HCT116 (cell line): ENCODE results near the gene ZNF611. TPM values are rescaled to one million over a fixed set of nuclear protein-coding genes. Genes with fewer than 3 reads are reported as not detected.

Source experiments
- ATAC-seq: fragments of 200-7000 bp; cut with Tn5 transposase; 2 replicates; pipeline ENCODE4 v1.9.1; 2020; ENCODE audit warnings: mild to moderate bottlenecking, moderate library complexity
- BruUV-seq: library from RNA; stranded (reverse); fragments of 400-500 nt; replicated peaks from 2 replicates; lab custom pipeline; 2021; lab: Mats Ljungman, UMichigan
- CTCF ChIA-PET: fragments of 300-600 bp; sonication (Branson Sonifier 250); formaldehyde crosslinking; loops from one replicate; lab custom pipeline; 2021; ENCODE audit warnings: antibody characterized with exemption; lab: Charles Lee
- POLR2A ChIA-PET: fragments of 300-600, 350-600 bp; sonication (Branson Sonifier 250); formaldehyde crosslinking; loops from one replicate; lab custom pipeline; 2021; ENCODE audit warnings: antibody characterized with exemption; lab: Charles Lee
- RAD21 ChIA-PET, 2 experiments: fragments of 300-600 bp; sonication (Branson Sonifier 250); formaldehyde crosslinking; loops; one replicate each; lab custom pipeline; 2023; ENCODE audit warnings: low total read pairs in 2 of 2; ENCODE audit not compliant: uncharacterized antibody in 2 of 2, unreplicated experiment in 2 of 2, low non-redundant PET in 1 of 2; lab: Charles Lee
- DNase-seq: peaks from one replicate; pipeline ENCODE4 v3.0.0-alpha.2; 2010; ENCODE audit warnings: low read depth, low spot score
- H2AFZ ChIP-seq: fragments of 200-600 bp; shearing (Covaris generic), sonication (generic); 2 replicates; pipeline ENCODE4 v1.6.1; 2017; ENCODE audit warnings: low read depth, mixed run types, mixed read lengths, antibody characterized with exemption, low read length; ENCODE audit not compliant: poor library complexity, severe bottlenecking
- H3K27ac ChIP-seq: 2 replicates; pipeline ENCODE4 v1.5.1; 2012; ENCODE audit warnings: low read depth, low read length
- H3K27me3 ChIP-seq: fragments of 200-600 bp; sonication (generic); 2 replicates; pipeline ENCODE4 v1.6.1; 2016; ENCODE audit warnings: mixed run types, low read length, mixed read lengths; ENCODE audit not compliant: insufficient read depth
- H3K36me3 ChIP-seq, 2 experiments: fragments of 200-500 bp in 1 of 2; fragments of 200-600 bp in 1 of 2; sonication (Bioruptor generic) in 1 of 2; sonication (generic) in 1 of 2; 2 replicates each; pipeline versions ENCODE4 v1.5.1 to v1.6.1; 2014 to 2016; ENCODE audit warnings: low read length in 2 of 2, inconsistent platforms in 1 of 2, mixed read lengths in 1 of 2, mixed run types in 1 of 2; ENCODE audit not compliant: insufficient read depth in 2 of 2, control insufficient read depth in 1 of 2
- H3K4me1 ChIP-seq, 2 experiments: fragments of 200-600 bp in 1 of 2; sonication (generic) in 1 of 2; 2 replicates each; pipeline versions ENCODE4 v1.5.1 to v1.6.1; 2012 to 2017; ENCODE audit warnings: low read length in 2 of 2, inconsistent platforms in 1 of 2, mild to moderate bottlenecking in 1 of 2, mixed read lengths in 1 of 2, mixed run types in 1 of 2, moderate library complexity in 1 of 2; ENCODE audit not compliant: insufficient read depth in 2 of 2, control insufficient read depth in 1 of 2
- H3K4me2 ChIP-seq: fragments of 200-600 bp; sonication (generic); 2 replicates; pipeline ENCODE4 v1.6.1; 2017; ENCODE audit warnings: mixed run types, low read length, mixed read lengths
- H3K4me3 ChIP-seq, 2 experiments: fragments of 200-600 bp in 1 of 2; sonication (generic) in 1 of 2; replicated peaks in 1 of 2; 2 replicates each; pipeline ENCODE4 v1.5.1; 2011 to 2016; ENCODE audit warnings: low read length in 2 of 2, control low read depth in 1 of 2, low read depth in 1 of 2, mild to moderate bottlenecking in 1 of 2, mixed read lengths in 1 of 2, mixed run types in 1 of 2
- H3K79me2 ChIP-seq: fragments of 200-600 bp; sonication (generic); 2 replicates; pipeline ENCODE4 v1.6.1; 2017; ENCODE audit warnings: mild to moderate bottlenecking, mixed run types, low read length, moderate library complexity, mixed read lengths; ENCODE audit not compliant: insufficient read depth
- H3K9ac ChIP-seq: fragments of 200-600 bp; sonication (generic); 2 replicates; pipeline ENCODE4 v1.6.1; 2016; ENCODE audit warnings: low read length, mixed read lengths
- H3K9me2 ChIP-seq: fragments of 200-600 bp; sonication (generic), shearing (Covaris generic); 2 replicates; pipeline ENCODE4 v1.6.1; 2017; ENCODE audit warnings: mixed run types, mild to moderate bottlenecking, moderate library complexity; ENCODE audit not compliant: insufficient read depth
- H3K9me3 ChIP-seq, 2 experiments: fragments of 200-500 bp in 1 of 2; fragments of 200-600 bp in 1 of 2; sonication (Bioruptor generic) in 1 of 2; sonication (generic) in 1 of 2; 2 replicates each; pipeline ENCODE4 v1.6.1; 2014 to 2017; ENCODE audit warnings: low read length in 2 of 2, mixed read lengths in 2 of 2, inconsistent platforms in 1 of 2, low read depth in 1 of 2, mild to moderate bottlenecking in 1 of 2, mixed run types in 1 of 2, moderate library complexity in 1 of 2; ENCODE audit not compliant: control insufficient read depth in 1 of 2, insufficient read depth in 1 of 2
- H4K20me1 ChIP-seq: fragments of 200-600 bp; sonication (generic), shearing (Covaris generic); 2 replicates; pipeline ENCODE4 v1.6.1; 2017; ENCODE audit warnings: mixed run types, mild to moderate bottlenecking, moderate library complexity; ENCODE audit not compliant: insufficient read depth
- CBX3 ChIP-seq: IDR thresholded peaks from 2 replicates; pipeline ENCODE4 v1.6.1; 2012; ENCODE audit warnings: low read depth
- CEBPB ChIP-seq: IDR thresholded peaks from 2 replicates; pipeline ENCODE4 v1.6.1; 2012; ENCODE audit warnings: low read depth
- ELF1 ChIP-seq: IDR thresholded peaks from 2 replicates; pipeline ENCODE4 v1.6.1; 2012; ENCODE audit warnings: low read depth, borderline replicate concordance
- EZH2 ChIP-seq: fragments of 200-600 bp; sonication (generic); IDR thresholded peaks from 2 replicates; pipeline ENCODE4 v1.6.1; 2017; ENCODE audit warnings: antibody characterized with exemption, mixed run types
- EZH2phosphoT487 ChIP-seq: fragments of 200-600 bp; IDR thresholded peaks from 2 replicates; pipeline ENCODE4 v1.6.1; 2018; ENCODE audit warnings: antibody characterized with exemption, borderline replicate concordance
- FOSL1 ChIP-seq: IDR thresholded peaks from 2 replicates; pipeline ENCODE4 v1.6.1; 2012; ENCODE audit warnings: low read depth
- JUND ChIP-seq: IDR thresholded peaks from 2 replicates; pipeline ENCODE4 v1.6.1; 2012
- POLR2AphosphoS5 ChIP-seq: IDR thresholded peaks from 2 replicates; pipeline ENCODE4 v1.6.1; 2011; ENCODE audit warnings: mild to moderate bottlenecking, low read depth, low read length, moderate library complexity
- RAD21 ChIP-seq: IDR thresholded peaks from 2 replicates; pipeline ENCODE4 v1.6.1; 2012; ENCODE audit warnings: low read depth, mild to moderate bottlenecking
- SIN3A ChIP-seq: IDR thresholded peaks from 2 replicates; pipeline ENCODE4 v1.6.1; 2012; ENCODE audit warnings: low read depth
- SP1 ChIP-seq: IDR thresholded peaks from 2 replicates; pipeline ENCODE4 v1.6.1; 2012; ENCODE audit warnings: low read depth
- SRF ChIP-seq: IDR thresholded peaks from 2 replicates; pipeline ENCODE4 v1.6.1; 2012; ENCODE audit warnings: low read depth
- TCF7L2 ChIP-seq: IDR thresholded peaks from 2 replicates; pipeline ENCODE4 v1.7.0; 2011; ENCODE audit warnings: borderline replicate concordance, inconsistent platforms; ENCODE audit not compliant: insufficient read depth, insufficient read length; ENCODE audit errors: extremely low read depth
- ZFX ChIP-seq: fragments of 450-650 bp; IDR thresholded peaks from 2 replicates; pipeline ENCODE4 v1.6.1; 2017
- ZNF274 ChIP-seq: fragments of 200-500 bp; sonication (Bioruptor generic); IDR thresholded peaks from 2 replicates; pipeline ENCODE4 v1.6.1; 2014; ENCODE audit warnings: mild to moderate bottlenecking, low read depth, low read length, inconsistent platforms
- intact Hi-C: fragments of 100-400 bp; cut with micrococcal nuclease; formaldehyde crosslinking; loops from 2 replicates; pipeline ENCODE4 v1.10.0; 2022
- total RNA-seq: library from RNA; stranded (reverse); gene quantifications from one replicate; pipeline ENCODE4 v1.2.1, GENCODE V29; 2021; ENCODE audit not compliant: unreplicated experiment
- TF ChIP-seq, protein P1 (sequence below): IDR thresholded peaks from 2 replicates; pipeline ENCODE4 v1.6.1; 2012

Gene ZNF611
- total RNA-seq, 1 experiment from 2014 or later: 12.2 TPM

DNA sequence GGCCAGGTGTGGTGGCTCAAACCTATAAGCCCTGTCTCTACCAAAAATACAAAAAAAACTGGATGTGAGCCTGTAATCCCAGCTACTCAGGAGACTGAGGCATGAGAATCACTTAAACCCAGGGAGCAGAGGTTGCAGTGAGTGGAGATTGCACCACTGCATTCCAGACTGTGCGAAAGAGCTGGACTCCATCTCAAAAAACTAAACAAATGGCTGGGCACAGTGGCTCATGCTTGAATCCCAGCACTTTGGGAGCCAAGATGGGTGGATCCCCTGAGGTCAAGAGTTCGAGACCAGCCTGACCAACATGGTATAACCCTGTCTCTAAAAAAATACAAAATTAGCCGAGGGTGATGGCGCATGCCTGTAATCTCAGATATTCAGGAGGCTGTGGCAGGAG, 61.8 kb downstream of the ZNF611 start:
- ChIA-PET POLR2A (no interaction called here), RAD21 (no interaction called here), CTCF (no interaction called here)
- no peak overlapping the region for H3K4me3 ChIP-seq
- no peaks in the 10 kb centered on the region for H3K27me3 ChIP-seq
- H3K79me2 ChIP-seq: peaks cover 79% of the 10 kb centered on the region
- ATAC-seq (no peak), DNase-seq (no peak)
- H3K27ac ChIP-seq: no peak overlapping the region
- intact Hi-C loops: no loop called here
- peaks cover 0 to 10% of the 10 kb centered on the region in 2 experiments; a peak in 1 of 4 replicates for H3K9me3 ChIP-seq
- BruUV-seq: no TSS peak
- no peak overlapping the region for H3K9ac ChIP-seq
- H3K4me2 ChIP-seq: no peak overlapping the region
- H2AFZ ChIP-seq: no peak overlapping the region
- H3K36me3 ChIP-seq: peaks cover 0 to 13% of the 10 kb centered on the region in 2 experiments; a peak in 2 of 4 replicates
- H3K9me2 ChIP-seq: no peaks in the 10 kb centered on the region
- H3K4me1 ChIP-seq: peaks cover 0 to 26% of the 10 kb centered on the region in 2 experiments; a peak in 2 of 4 replicates
- TF ChIP-seq, protein P1, sequence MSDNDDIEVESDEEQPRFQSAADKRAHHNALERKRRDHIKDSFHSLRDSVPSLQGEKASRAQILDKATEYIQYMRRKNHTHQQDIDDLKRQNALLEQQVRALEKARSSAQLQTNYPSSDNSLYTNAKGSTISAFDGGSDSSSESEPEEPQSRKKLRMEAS: no peak
- TF ChIP-seq TCF7L2: no peak
- TF ChIP-seq EZH2phosphoT487: no peak
- no peak for TF ChIP-seq EZH2
- no peak for TF ChIP-seq ZFX
- TF ChIP-seq FOSL1: no peak
- TF ChIP-seq ZNF274: no peak
- TF ChIP-seq SIN3A: no peak
- TF ChIP-seq POLR2AphosphoS5: no peak
- no peak for TF ChIP-seq ELF1
- TF ChIP-seq CEBPB: no peak
- no peaks in the 10 kb centered on the region for H4K20me1 ChIP-seq

- Histone ChIP-seq H3K9me2 (no peaks in the 10 kb centered on the region), H3K27ac (no peak overlapping the region), H3K27me3 (no peaks in the 10 kb centered on the region), H3K9me3 (peaks cover 0 to 8% of the 10 kb centered on the region in 2 experiments; a peak in 1 of 4 replicates), H3K36me3 (peaks cover 0 to 13% of the 10 kb centered on the region in 2 experiments; a peak in 2 of 4 replicates), H2AFZ (no peak overlapping the region), H3K4me1 (peaks cover 0 to 43% of the 10 kb centered on the region in 2 experiments; a peak in 2 of 4 replicates), H3K79me2 (peaks cover 83% of the 10 kb centered on the region), H3K4me3 (no peak overlapping the region), H3K9ac (no peak overlapping the region), H3K4me2 (peak overlapping the region; percentile 43; the same call in 1 of the 2 replicates), H4K20me1 (no peaks in the 10 kb centered on the region)
- ChIA-PET RAD21 (no interaction called here), CTCF (no interaction called here), POLR2A (no interaction called here)
- TF ChIP-seq JUND (peak; percentile 88), FOSL1 (peak; percentile 89), RAD21 (no peak), ZFX (no peak), SP1 (peak; percentile 78), SRF (peak; percentile 36; the same call in 1 of the 2 replicates), CBX3 (peak; percentile 92), CEBPB (0 out of 2 replicates have a peak, but pooled peaks have one; percentile 34), SIN3A (peak; percentile 68; the same call in 1 of the 2 replicates)
- TF ChIP-seq, protein P1: peak; percentile 68; the same call in 1 of the 2 replicates
- DNase-seq (peak; percentile 75), ATAC-seq (peak; percentile 68)
- intact Hi-C loops: no loop called here
- no TSS peak for BruUV-seq
These were observed 64.8 kb downstream of the ZNF611 start for GRCh38 chr19:52670046-52670445.
